ENCODE data around the gene DCC.

DNA sequence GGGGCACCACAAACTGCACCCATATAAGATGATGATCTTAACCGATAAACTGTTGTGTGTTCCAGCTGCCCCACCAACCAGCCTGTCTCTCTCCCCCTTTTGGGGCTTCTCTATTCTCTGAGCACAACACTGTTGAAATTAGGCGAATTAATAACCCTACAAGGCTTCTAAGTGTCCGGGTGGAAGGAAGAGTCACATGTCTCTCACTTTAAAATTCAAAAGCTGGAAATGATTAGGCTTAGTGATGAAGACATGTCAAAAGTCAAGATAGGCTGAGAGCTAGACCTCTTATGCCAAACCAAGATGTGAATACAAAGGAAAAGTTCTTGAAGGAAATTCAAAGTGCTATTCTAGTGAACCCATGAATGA lies 1102.4 kb downstream of the DCC start:
- TF ChIP-seq REST (IDR thresholded peaks at IDR 0.05; ENCODE audit: low read depth) (no peak), CEBPB (IDR thresholded peaks at IDR 0.05; ENCODE audit: low read depth) (no peak), CTCF (IDR thresholded peaks at IDR 0.05 in 2 of 3, conservative IDR thresholded peaks at IDR 0.05 in 1 of 3; ENCODE audit: borderline replicate concordance in 1 of 3, insufficient read depth in 1 of 3, low read depth in 2 of 3, low read length in 2 of 3) (no peak), POLR2A (IDR thresholded peaks at IDR 0.05; ENCODE audit: borderline replicate concordance, extremely low read depth, insufficient read depth, insufficient read length) (no peak), ZFX (IDR thresholded peaks at IDR 0.05) (no peak), SP1 (IDR thresholded peaks at IDR 0.05; ENCODE audit: low read depth) (no peak), YY1 (IDR thresholded peaks at IDR 0.05; ENCODE audit: extremely low read depth, insufficient replicate concordance, low read depth, low read length) (no peak), ZNF274 (IDR thresholded peaks at IDR 0.05; ENCODE audit: low read depth, low read length) (no peak), CBX3 (IDR thresholded peaks at IDR 0.05; ENCODE audit: low read depth) (no peak), POLR2AphosphoS5 (IDR thresholded peaks at IDR 0.05; ENCODE audit: low read depth, low read length) (no peak), RAD21 (IDR thresholded peaks at IDR 0.05; ENCODE audit: low read depth) (no peak)
- TF ChIP-seq, protein P1, sequence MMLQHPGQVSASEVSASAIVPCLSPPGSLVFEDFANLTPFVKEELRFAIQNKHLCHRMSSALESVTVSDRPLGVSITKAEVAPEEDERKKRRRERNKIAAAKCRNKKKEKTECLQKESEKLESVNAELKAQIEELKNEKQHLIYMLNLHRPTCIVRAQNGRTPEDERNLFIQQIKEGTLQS (IDR thresholded peaks at IDR 0.05), result no peak
- TF ChIP-seq, protein P2, sequence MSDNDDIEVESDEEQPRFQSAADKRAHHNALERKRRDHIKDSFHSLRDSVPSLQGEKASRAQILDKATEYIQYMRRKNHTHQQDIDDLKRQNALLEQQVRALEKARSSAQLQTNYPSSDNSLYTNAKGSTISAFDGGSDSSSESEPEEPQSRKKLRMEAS (IDR thresholded peaks at IDR 0.05), result no peak

Measured in HCT116 (cell line).